NB4 (cell line): ENCODE data around the gene CDC14A.

Experiments used
- CTCF ChIP-seq: IDR thresholded peaks from one replicate; pipeline ENCODE4 v1.5.1; 2012; ENCODE audit warnings: low read depth, low read length
- MYC ChIP-seq: IDR thresholded peaks from 2 replicates; pipeline ENCODE4 v1.6.1; 2011; ENCODE audit warnings: low read depth, low read length

GRCh38 chr1:100511058-100511457 is 158.8 kb downstream of the CDC14A start:
- TF ChIP-seq CTCF: no peak
- TF ChIP-seq MYC: no peak
